ENCODE data around the gene PSIP1.
"Not testable (repeated sequence)": the region's sequence is repeated elsewhere in the genome, so short reads cannot be mapped to it uniquely, and the experiment has no call there.

The PSIP1 gene

DNA sequence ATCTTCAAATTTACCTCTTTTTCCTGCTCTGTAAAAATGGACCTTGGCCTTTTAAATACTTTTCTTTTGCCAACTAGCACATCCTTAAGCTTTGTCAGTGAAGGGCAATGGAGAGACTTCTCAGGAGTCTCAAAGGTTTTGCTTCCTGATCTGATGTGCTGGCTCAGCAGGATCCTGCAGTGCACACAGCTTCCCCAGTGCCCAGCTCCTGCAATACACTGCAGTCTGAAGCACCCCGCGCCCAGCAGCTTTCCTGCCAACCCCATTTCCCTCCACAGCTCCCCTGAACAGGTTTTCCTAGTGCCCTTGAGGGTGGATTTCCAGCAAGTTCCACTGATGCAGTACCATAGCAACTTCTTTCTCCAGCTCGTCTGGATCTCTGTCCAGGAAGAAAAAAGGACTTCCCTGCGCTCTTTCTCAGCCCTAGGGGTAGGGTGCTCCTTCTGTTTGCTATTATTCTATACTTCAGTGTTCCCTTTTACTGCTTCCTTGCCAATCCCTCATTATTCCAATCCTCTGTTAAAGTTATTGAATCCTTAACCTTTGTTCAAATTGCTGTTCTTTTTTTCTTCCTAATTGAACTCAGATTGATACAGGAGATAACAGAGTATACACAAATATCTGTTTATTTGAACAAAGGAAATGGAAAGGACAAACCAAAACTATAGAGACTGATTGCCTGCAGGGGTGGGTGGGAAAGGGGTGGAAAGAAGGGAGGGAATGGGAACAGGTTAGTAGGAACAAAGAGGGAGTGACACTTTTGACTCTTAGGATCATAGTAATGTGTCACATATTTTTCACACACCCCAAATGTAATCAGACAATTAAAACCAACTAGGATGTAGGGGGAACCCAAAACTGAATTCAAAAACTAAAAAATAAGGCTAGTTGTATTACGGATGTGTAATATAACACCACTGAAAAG lies 79.6 kb downstream of the PSIP1 start:
- peak; percentile 5 for DNase-seq

GRCh38 chr9:15427702-15428101 lies 83.1 kb downstream of the PSIP1 start:
- not testable (repeated sequence) for DNase-seq

DNA sequence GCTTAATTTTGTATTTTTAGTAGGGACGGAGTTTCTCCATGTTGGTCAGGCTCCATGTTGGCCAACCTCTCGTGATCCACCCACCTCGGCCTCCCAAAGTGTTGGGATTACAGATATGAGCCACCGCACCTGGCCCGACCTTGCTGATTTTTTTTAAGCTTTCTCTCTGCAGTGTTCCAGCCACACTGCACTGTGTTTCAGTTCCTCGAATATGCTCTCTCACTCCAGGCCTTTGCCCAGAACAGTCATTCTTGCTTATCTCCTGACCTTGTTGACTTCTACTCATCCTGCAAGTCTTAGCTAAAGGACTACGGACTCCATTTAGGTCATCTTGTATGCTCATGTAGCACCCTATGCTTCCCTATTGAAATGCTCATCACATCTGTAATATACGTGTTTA lies 84.8 kb downstream of the PSIP1 start:
- no peak for DNase-seq

- DNase-seq: peak; percentile 12
These were observed 87.4 kb downstream of the PSIP1 start for GRCh38 chr9:15423231-15423985.

DNA sequence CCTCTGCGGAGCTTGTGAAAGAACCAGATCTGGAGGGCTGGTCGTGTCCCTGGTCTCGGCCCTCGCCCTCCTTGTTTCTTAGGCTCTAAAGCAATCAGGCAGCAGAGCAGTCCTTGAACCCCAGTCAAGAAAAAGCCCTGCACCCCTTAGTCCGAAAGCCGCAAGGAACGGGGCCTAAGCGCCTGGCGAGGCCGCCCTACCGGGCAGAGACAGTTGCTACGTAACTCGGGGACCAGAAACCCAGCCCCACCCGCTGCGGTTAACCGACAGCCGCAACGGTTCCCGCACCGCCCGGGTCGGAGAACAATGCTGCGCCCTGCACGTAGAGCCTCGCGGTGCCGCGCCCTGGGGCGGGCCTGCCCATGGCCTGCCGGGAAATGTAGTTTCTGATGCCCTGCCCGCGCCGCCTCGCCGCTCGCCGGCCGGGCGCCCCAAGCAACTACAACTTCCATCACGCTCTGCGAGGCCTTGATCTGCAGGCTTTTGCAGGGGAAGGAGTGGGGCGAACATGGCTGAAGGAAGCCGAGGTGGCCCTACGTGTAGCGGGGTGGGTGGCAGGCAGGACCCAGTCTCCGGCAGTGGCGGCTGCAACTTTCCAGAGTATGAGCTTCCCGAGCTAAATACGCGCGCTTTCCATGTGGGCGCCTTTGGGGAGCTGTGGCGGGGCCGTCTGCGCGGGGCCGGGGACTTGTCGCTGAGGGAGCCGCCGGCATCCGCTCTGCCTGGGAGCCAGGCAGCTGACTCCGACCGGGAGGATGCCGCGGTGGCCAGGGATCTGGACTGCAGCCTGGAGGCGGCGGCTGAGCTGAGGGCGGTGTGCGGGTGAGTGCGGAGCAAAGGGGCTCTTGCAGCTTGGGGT lies 88.2 kb downstream of the PSIP1 start, which contains the start of gene SNAPC3:
Gene SNAPC3 (plus strand): TSS at position 505 of the 859 bp plus-strand sequence. CDS start 4 bp downstream, at position 509.
- peak; percentile 97 for DNase-seq

DNA sequence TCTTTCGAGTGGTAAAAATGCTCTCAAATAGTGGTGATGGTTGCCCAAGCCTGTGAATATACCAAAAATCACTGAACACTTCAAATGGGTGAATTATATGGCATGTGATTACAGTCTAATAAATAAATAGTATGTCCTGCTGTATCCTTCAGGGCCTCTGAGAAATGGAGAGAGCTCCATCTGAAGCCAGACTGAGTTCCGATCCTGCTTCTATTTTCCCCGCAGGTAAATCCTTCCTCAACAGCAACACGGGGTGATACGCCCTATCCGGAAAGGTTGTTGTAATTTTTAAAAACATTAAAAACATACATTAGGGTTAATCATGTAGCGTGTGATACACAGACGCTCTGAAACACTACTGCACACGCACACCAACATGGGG lies 88.8 kb downstream of the PSIP1 start:
- DNase-seq: peak; percentile 31

GRCh38 chr9:15421532-15421931 lies 89.2 kb downstream of the PSIP1 start:
- DNase-seq: no peak

DNA sequence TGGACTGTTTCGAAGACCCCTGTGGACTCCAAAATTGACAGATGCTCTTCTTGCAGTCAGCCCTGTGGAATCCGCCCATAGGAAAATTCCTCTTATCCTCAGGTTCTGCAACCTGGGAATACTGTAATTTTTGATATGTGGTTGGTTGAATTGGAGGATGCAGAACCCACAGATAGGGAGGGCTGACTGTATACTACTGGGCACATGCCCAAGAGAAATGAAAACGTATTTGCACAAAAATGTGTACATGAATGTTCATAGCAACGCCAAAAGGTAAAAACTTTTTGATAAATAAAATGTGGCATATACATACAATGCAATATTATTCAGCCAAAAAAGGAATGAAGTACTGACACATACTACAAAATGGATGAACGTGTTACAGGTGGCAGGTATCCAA lies 90.0 kb downstream of the PSIP1 start:
- DNase-seq: no peak

DNA sequence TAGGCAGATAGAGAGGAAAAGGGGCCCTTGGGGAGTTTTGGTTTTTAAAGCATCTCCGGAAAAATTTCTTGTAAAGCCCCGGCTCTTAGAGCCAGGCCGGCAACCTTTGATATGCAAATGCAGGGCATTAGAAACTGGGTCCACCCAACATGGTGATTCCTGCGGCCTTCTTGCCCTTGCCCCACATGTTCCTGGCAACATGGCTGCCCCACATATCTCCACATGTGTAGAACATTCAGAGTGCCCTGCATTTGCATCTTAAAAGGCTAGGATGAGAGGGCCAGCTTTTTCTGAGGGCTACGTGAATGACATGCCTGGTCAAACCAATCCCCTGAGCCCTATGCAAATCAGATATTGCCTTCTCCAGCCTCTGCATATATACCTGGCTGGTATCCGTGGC lies 93.1 kb downstream of the PSIP1 start:
- no peak for DNase-seq

GRCh38 chr9:15416880-15417279 lies 93.9 kb downstream of the PSIP1 start:
- peak; percentile 27 for DNase-seq

Measured in NCI-H345 (cell line).